Midbrain (tissue), 1 donor: Measurements from ENCODE around the gene ZBTB22.
"Not testable (repeated sequence)": the region's sequence is repeated elsewhere in the genome, so short reads cannot be mapped to it uniquely, and the experiment has no call there.

Experiments
- DNase-seq: peaks from one replicate; lab custom pipeline; 2025; lab: John Stamatoyannopoulos, UW

Gene ZBTB22

GRCh38 chr6:33279971-33280511 is 37.5 kb downstream of the ZBTB22 start:
- DNase-seq = no peak

- no peak for DNase-seq
Observed at GRCh38 chr6:33279257-33279695, 38.3 kb downstream of the ZBTB22 start.

GRCh38 chr6:33278810-33279209 is 38.7 kb downstream of the ZBTB22 start:
- no peak for DNase-seq

- no peak for DNase-seq
Observed at GRCh38 chr6:33278392-33278741, 39.2 kb downstream of the ZBTB22 start.

- DNase-seq = no peak
Observed at GRCh38 chr6:33277663-33278391, 39.7 kb downstream of the ZBTB22 start.

GRCh38 chr6:33276864-33277662 is 40.5 kb downstream of the ZBTB22 start, which contains the start of gene B3GALT4:
Gene B3GALT4 (plus strand): TSS chr6:33277123. CDS start chr6:33277420, 297 bp downstream.
- peak; percentile 38 for DNase-seq

- no peak for DNase-seq
Observed at GRCh38 chr6:33276581-33276863, 41.0 kb downstream of the ZBTB22 start.

GRCh38 chr6:33275795-33276580 is 41.6 kb downstream of the ZBTB22 start:
- not testable (repeated sequence) for DNase-seq

- no peak for DNase-seq
Observed at GRCh38 chr6:33273924-33274902, 43.3 kb downstream of the ZBTB22 start.

- no peak for DNase-seq
Observed at GRCh38 chr6:33273129-33273923, 44.2 kb downstream of the ZBTB22 start.

- DNase-seq = no peak
Observed at GRCh38 chr6:33272275-33273128, 45.0 kb downstream of the ZBTB22 start.

- DNase-seq = peak; percentile 98
Observed at GRCh38 chr6:33271468-33272274, 45.9 kb downstream of the ZBTB22 start, which contains the start of the genes RPS18 and VPS52. Gene RPS18 (plus strand): TSS chr6:33272075. CDS start chr6:33272120, 45 bp downstream. Gene VPS52 (minus strand): TSS chr6:33271876. CDS start chr6:33271675, 201 bp downstream.

GRCh38 chr6:33271117-33271467 is 46.5 kb downstream of the ZBTB22 start:
- DNase-seq = peak; percentile 51
